GM21737 (cell line): ENCODE results near the gene ARAP1.

ENCODE experiments used
- ATAC-seq: cut with Tn5 transposase; IDR thresholded peaks from one replicate; pipeline ENCODE4 v1.9.1; 2021; ENCODE audit warnings: mild to moderate bottlenecking, moderate library complexity; ENCODE audit not compliant: unreplicated experiment

Gene ARAP1

GRCh38 chr11:72725724-72726028 is 26.5 kb downstream of the ARAP1 start:
- no peak for ATAC-seq

- no peak for ATAC-seq
These were observed 27.1 kb downstream of the ARAP1 start for GRCh38 chr11:72724851-72725723.

GRCh38 chr11:72724021-72724551 is 28.1 kb downstream of the ARAP1 start:
- no peak for ATAC-seq

- no peak for ATAC-seq
These were observed 28.7 kb downstream of the ARAP1 start for GRCh38 chr11:72723508-72723907.

DNA sequence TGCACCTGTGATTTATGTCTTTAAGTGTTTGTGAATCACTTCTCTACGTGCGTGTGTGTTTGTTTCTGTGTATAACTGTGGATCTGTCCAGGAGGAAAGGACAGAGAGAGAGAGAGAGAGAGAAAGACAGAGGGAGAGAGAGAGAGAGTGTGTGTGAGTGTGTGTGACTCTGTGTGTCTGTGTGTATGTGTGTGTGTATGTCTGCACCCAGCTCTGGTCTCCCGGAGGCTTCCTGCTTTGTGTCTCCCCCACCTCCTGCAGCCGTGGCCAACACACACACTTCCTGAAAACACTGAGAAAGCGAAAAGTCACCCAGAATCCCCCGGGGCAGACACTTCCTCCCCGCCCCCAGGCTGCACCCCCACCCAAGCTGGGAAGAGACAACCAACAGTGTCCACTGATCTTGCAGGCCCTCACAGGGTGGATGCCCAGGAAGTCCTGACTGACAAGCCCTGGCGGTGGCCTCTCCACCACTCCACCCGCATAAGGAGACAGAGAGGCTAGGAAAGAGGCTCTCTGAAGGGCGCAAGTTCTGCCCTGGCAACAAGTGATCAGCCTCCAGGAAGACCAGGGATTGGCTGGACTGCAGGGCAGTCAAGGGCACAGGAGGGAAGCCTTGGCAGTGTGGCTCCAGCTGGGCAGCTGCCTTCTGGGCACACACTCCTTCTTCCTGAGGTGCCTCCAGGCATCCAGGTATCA is 30.0 kb downstream of the ARAP1 start:
- ATAC-seq: peak; percentile 58

DNA sequence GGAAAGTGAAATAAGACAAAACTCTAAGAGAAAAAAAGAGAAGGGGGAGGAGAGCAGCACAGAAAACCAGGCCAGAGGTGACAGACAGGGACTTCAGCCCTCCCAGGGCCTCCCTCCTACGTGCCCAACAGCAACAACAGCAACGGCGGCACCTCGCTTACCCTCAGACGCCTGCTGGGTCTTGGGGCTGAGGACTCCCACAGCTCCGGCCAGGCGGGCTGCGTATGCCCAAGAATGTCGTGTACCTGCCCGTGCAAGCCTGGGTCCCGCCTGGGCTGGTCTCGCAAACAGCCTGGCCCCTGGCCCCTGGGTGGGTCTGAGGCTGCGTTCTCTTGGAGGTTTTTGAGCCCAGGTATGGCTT is 30.5 kb downstream of the ARAP1 start:
- ATAC-seq: no peak

DNA sequence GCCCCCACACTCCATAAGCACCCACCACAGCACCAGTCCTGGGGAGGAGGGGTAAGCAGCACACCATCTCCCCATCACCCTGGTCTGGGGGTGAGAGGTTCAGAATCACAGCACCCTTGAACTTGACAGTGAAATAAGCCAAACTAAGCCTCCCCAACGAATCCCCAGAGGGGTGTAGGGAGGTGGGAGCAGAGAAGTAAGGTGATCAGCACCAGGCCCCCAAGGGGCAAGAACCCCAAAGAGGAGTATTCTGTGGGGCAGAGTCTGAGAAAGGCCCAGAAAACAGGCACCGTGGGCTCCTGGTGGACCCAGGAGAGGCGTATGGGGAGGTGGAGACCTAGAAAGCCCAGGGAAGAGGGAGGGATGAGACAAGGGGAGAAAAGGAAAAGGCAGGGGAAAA is 30.9 kb downstream of the ARAP1 start:
- no peak for ATAC-seq

- no peak for ATAC-seq
These were observed 31.4 kb downstream of the ARAP1 start for GRCh38 chr11:72720784-72721183.

DNA sequence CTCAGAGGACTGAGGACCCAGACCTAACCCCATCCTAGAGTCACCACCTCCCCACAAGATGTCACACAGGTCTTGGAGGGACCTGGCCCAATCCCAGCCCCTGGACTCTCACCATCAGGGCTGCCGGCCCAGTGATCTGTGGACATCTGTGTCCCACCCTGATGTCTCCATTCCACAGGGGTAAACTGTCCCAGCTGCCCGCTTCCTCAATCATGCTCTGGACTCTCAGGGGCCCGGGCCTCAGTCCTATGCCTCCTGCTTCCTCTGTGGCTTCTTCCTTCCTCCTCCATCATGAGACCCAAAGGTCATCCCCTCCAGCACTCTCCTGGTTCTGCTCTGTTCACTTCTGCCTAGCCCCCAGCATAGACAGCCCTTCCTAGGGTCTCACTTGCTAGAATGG is 32.2 kb downstream of the ARAP1 start:
- no peak for ATAC-seq

- ATAC-seq: no peak
These were observed 32.7 kb downstream of the ARAP1 start for GRCh38 chr11:72719551-72719950.

DNA sequence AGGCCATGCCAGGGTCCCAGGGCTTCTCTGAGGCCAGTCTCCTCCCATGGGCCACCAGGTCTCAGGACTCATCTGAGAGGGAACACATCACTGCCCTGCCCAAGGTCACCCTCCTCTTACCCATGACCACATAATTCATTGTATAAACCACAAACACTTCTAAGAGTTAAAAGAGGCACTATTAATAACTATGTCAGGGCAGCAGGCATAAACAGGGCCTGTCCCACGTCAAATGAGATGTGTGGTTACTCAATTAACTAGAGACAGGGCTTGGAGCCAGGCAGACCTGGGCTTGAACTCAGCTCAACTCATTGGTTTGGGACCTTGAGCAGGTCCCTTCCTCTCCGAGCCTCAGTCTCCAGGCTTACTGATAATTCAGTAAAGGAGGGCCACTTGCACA is 33.1 kb downstream of the ARAP1 start:
- no peak for ATAC-seq

DNA sequence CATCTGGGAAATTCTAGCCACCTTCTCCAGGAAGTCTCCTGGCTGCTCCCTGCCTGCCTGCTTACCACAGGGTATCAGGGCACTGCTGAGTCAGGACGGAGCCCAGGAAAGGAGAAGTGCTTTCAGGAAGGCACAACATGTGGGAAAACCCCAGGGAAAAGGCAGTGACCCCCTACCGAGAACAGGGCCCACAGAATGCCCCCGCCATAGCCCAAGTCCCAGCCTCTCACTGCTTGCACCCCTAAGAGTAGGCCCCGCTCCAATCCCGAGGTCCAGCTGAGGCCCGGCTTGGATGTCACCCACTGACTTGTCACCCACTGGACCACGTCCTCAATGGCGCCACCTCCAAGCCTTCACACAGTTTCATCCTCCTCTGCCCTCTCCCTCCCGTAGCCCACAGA is 34.1 kb downstream of the ARAP1 start:
- ATAC-seq: no peak

DNA sequence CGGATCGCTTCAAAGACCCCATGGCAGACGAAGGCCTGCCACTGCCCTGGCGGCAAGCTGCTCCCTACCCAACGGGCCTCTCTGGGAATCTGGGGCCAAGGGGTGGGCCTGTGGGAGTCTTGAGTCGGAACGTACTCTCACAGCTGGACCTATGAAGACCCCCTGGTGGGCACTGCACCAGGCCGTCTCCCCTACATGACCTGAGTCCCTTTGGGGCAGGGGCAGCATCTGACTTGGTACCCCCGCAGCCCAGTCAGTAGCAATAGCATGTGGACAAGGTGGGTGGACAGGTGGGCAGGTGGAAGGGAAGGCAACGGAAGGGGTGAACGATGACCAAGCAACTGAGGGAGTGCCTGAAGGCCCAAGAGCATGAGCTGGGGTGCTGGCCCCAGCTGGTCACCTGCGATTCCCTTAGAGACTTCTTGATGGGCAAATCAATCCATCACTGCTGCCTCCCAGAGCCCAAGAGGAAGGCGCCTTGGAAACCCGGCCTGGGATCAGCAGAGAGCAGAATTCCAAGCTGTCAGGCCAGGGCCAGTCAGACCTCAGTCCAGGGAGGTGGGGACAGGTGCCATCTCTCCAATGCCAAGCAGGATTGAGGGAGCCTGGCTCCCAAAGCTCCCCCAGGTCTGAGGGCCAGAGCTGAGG is 35.3 kb downstream of the ARAP1 start:
- ATAC-seq: no peak

DNA sequence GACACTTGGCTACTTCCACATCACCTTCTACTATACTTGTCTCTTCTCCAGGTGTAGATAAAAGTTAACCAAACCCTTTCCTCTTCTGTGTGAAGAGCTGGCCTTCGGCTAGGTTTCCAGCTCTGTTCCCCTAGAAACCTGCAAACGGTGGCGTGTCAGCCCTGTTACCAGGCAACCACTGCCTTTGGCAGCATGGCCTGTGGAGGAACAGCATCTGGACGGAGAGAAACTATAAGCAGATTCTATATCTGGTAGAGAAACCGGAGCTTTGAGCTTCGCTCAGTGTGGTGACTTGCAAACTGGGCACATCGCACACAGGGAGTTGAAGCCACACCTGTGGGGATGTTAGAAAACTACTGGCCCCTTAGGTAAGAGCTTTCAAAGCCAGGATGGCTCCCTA is 35.9 kb downstream of the ARAP1 start:
- ATAC-seq: no peak

DNA sequence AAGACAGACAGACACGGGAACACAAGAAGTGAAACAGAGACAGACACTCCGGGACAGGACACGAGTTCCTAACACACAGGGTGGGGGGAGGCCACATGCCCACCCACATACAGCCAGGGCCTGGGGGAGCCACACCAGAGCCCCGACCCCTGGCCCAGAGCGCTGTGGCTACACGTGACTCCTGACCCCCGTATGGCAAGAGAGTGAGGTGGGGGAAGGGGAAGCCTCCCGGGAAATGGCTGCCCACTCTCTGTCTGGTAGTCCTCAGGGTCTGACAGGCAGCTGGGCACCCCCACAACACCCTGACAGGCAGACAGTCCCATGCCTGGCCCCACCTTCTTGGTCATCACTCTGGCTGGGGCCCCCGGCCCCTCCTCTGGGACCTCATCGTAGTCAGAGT is 39.4 kb downstream of the ARAP1 start:
- no peak for ATAC-seq

- ATAC-seq: no peak
These were observed 39.9 kb downstream of the ARAP1 start for GRCh38 chr11:72712168-72712751.

GRCh38 chr11:72711141-72711540 is 41.1 kb downstream of the ARAP1 start:
- no peak for ATAC-seq

- ATAC-seq: no peak
These were observed 41.9 kb downstream of the ARAP1 start for GRCh38 chr11:72710278-72710677.

- no peak for ATAC-seq
These were observed 42.5 kb downstream of the ARAP1 start for GRCh38 chr11:72709478-72710238.

GRCh38 chr11:72707032-72707431 is 45.2 kb downstream of the ARAP1 start:
- ATAC-seq: no peak

DNA sequence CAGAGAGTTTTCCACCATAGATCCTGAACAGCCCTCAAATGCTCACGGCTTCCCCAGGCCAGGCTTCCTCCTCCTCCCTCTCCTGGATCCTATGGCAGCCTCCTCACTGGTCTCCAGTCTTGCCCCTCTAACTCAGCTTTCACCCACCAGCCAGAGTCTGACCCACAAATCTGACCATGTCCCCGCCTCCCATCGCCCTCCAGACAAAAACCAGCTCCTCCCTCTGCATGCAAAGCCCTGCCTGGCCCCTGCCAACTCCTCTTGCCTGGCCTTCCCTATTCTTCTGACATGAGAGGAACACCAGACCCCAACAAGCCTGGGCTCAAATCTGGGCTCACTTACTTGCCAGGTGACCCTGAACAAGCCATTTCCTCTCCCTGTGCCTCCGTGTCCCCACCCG is 45.6 kb downstream of the ARAP1 start:
- no peak for ATAC-seq
